Prostate gland (tissue), 2 donors: ENCODE data around the gene IRAG1. TPM values are rescaled to one million over a fixed set of nuclear protein-coding genes. Genes with fewer than 3 reads are reported as not detected.

Source experiments
- DNase-seq: peaks from one replicate; pipeline ENCODE4 v3.0.0-alpha.2; 2019; ENCODE audit warnings: low spot score
- H3K27ac ChIP-seq, 2 donors: fragments of 200-600 bp; sonication (generic); 2 replicates each; pipeline ENCODE4 v1.5.1; 2017 to 2019
- H3K27me3 ChIP-seq: fragments of 200-600 bp; sonication (generic); replicated peaks from 2 replicates; pipeline ENCODE4 v1.5.1; 2019; ENCODE audit not compliant: insufficient read depth
- H3K36me3 ChIP-seq, 2 donors: fragments of 200-600 bp; sonication (generic); 1 replicate in 1 of 2; 2 replicates in 1 of 2; pipeline versions ENCODE4 v1.5.1 to v1.8.1; 2017 to 2019
- H3K4me1 ChIP-seq: fragments of 200-600 bp; sonication (generic); replicated peaks from 2 replicates; pipeline ENCODE4 v1.5.1; 2019
- H3K4me3 ChIP-seq, 2 donors: fragments of 200-600 bp; sonication (generic); 2 replicates each; pipeline ENCODE4 v1.5.1; 2017 to 2019
- H3K9me3 ChIP-seq: fragments of 200-600 bp; sonication (generic); 2 replicates; pipeline ENCODE4 v1.5.1; 2017
- POLR2A ChIP-seq: fragments of 450-650 bp; IDR thresholded peaks from one replicate; pipeline ENCODE4 v1.6.1; 2016; ENCODE audit warnings: antibody characterized with exemption, mild to moderate bottlenecking
- POLR2AphosphoS5 ChIP-seq: sonication (generic); formaldehyde crosslinking; IDR thresholded peaks from one replicate; pipeline ENCODE4 v1.6.1; 2017; ENCODE audit warnings: antibody characterized with exemption
- WGBS: methylation state at CpG from one replicate; pipeline ENCODE4 v1.1.5; 2018; 5-methylcytosine and 5-hydroxymethylcytosine counted together
- intact Hi-C: fragments of 100-400 bp; cut with DNase I; formaldehyde crosslinking; loops from one replicate; pipeline ENCODE4 v1.14.2; 2022
- total RNA-seq, 2 donors: library from RNA; depleted of rRNA; stranded (reverse); fragments of >200 nt; gene quantifications; one replicate each; pipeline ENCODE4 v1.1.0, GENCODE V29; 2016
- TF ChIP-seq, protein P1 (sequence below), 4 experiments: fragments of 200-600 bp in 2 of 4; fragments of 450-650 bp in 2 of 4; sonication (generic) in 2 of 4; IDR thresholded peaks; 1 replicate in 3 of 4; 2 replicates in 1 of 4; pipeline ENCODE4 v1.5.1; 2016 to 2019; ENCODE audit warnings: antibody characterized with exemption in 4 of 4, mild to moderate bottlenecking in 2 of 4, moderate library complexity in 2 of 4

Gene IRAG1
- total RNA-seq, 2 donors from 2014 or later = 14.7 to 43.6 TPM

DNA sequence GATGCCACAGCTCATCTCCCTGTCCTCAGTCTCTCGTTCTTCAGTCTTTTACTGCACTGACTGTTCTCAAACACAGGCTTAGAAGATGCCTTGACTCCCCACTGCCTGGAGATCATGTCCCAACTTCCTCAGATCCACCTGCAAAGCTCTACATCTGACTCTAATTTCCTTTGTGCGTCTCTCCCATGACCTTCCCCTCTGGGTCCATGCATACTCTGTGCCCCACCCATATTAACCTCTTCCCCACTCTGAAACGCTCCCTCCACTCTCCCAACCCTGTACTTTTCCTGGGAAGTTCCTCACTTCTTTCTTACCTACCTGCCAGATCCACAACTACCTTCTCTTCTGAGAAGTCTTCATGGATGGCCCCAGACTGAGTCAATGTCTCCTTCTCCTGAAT lies 16.6 kb downstream of the IRAG1 start:
- H3K36me3 ChIP-seq = no peaks in the 10 kb centered on the region
- intact Hi-C loops = no loop called here
- no peaks in the 10 kb centered on the region for H3K27me3 ChIP-seq
- no peak for DNase-seq
- no peak overlapping the region for H3K27ac ChIP-seq
- WGBS = 71% methylated on average over 3 of the region's 3 CpGs
- no peak overlapping the region for H3K4me3 ChIP-seq
- no peaks in the 10 kb centered on the region for H3K9me3 ChIP-seq
- no peaks in the 10 kb centered on the region for H3K4me1 ChIP-seq
- TF ChIP-seq POLR2A = no peak
- no peak for TF ChIP-seq POLR2AphosphoS5
- TF ChIP-seq, protein P1, sequence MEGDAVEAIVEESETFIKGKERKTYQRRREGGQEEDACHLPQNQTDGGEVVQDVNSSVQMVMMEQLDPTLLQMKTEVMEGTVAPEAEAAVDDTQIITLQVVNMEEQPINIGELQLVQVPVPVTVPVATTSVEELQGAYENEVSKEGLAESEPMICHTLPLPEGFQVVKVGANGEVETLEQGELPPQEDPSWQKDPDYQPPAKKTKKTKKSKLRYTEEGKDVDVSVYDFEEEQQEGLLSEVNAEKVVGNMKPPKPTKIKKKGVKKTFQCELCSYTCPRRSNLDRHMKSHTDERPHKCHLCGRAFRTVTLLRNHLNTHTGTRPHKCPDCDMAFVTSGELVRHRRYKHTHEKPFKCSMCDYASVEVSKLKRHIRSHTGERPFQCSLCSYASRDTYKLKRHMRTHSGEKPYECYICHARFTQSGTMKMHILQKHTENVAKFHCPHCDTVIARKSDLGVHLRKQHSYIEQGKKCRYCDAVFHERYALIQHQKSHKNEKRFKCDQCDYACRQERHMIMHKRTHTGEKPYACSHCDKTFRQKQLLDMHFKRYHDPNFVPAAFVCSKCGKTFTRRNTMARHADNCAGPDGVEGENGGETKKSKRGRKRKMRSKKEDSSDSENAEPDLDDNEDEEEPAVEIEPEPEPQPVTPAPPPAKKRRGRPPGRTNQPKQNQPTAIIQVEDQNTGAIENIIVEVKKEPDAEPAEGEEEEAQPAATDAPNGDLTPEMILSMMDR (IDR thresholded peaks at IDR 0.05) = no peak

DNA sequence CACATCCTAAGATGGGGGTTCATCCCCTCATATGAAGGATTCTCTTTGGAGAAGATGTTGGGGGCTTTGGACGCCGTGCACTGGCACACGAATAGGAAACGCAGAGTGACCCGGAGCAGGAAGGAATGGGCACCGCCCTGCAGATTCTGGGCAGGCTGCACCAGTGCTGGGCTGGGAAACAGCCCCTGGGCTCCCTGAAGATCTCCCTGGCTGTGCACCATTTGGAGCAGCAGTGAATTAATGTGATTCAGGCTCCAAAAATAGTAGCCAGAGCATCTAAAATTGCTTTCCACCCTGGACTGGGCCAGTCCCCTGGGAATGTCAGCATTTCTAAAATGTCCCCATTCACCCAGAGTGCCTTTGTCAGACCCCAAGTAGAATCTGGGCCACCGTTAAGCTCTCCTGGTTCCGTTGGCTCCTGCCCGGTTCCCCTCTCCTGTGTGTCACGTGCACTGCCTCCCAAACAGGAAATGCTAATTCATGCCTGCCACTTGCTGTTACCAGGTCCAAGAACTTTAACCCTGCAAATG lies 18.6 kb downstream of the IRAG1 start:
- no peaks in the 10 kb centered on the region for H3K9me3 ChIP-seq
- TF ChIP-seq, protein P1 (IDR thresholded peaks at IDR 0.05) = no peak
- TF ChIP-seq POLR2A = no peak
- no peak for TF ChIP-seq POLR2AphosphoS5
- 54% methylated on average over 10 of the region's 10 CpGs for WGBS
- H3K27ac ChIP-seq = peak overlapping the region; percentile 49 to 52
- intact Hi-C loops = no loop called here
- peaks cover 3% of the 10 kb centered on the region for H3K4me1 ChIP-seq
- no peak for DNase-seq
- no peaks in the 10 kb centered on the region for H3K27me3 ChIP-seq
- H3K4me3 ChIP-seq = no peak overlapping the region
- H3K36me3 ChIP-seq = no peaks in the 10 kb centered on the region

DNA sequence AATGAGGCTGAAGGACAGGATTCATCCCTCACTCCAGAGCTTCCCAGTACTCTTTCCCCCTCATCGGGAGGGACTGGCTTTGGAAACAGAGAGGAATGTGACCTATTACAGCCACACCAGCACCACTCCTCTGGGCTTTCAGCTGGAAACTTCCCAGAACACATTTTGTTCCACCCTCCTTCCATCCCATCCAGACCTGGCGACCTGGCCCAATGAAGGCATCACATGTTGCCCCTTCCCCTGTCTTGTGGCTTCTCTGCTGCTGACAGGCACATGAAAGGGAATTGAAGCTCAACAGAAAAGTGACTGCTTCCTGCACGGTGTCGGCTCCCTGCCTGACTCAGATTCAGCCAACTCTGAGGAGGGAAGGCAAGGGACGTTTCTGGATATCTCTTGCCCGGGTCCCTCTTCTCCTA lies 19.1 kb downstream of the IRAG1 start:
- Histone ChIP-seq H3K27me3 (no peaks in the 10 kb centered on the region), H3K4me3 (no peak overlapping the region), H3K4me1 (peaks cover 3% of the 10 kb centered on the region), H3K9me3 (no peaks in the 10 kb centered on the region), H3K36me3 (no peaks in the 10 kb centered on the region), H3K27ac (peak overlapping the region; percentile 49 to 52)
- WGBS = 22% methylated on average over 6 of the region's 6 CpGs
- no peak for TF ChIP-seq POLR2AphosphoS5
- no peak for TF ChIP-seq POLR2A
- TF ChIP-seq, protein P1 (IDR thresholded peaks at IDR 0.05) = no peak
- intact Hi-C loops = no loop called here
- DNase-seq = no peak

DNA sequence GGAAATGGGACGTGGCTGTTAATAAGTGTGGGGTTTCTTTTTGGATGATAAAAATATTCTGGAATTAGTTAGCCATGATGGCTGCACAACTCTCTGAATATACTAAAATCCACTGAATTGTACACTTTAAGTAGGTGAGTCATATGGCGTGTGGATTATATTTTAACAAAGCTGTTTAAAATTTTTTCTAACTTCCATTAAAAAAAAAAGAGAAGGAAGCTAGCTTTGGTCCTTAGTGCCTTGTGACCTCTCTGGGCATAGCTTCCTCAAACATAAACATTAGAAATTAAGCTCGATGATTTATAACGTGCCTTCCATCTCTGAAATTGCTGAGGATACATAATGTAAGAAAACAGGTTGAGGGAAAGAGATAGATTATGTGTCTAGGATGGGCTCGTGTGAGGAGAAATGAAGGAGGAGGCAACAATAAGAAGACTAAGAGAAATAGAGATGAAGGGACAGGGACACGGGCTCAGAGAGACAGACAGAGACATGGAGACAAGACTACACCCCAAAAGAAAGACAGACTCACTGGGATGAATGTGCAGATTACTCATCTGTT lies 20.0 kb downstream of the IRAG1 start:
- Histone ChIP-seq H3K4me1 (peaks cover 3% of the 10 kb centered on the region), H3K36me3 (no peaks in the 10 kb centered on the region), H3K4me3 (no peak overlapping the region), H3K9me3 (no peaks in the 10 kb centered on the region), H3K27ac (peak overlapping the region in 1 of 2 donors; percentile 52), H3K27me3 (no peaks in the 10 kb centered on the region)
- 58% methylated on average over 6 of the region's 6 CpGs for WGBS
- intact Hi-C loops = no loop called here
- TF ChIP-seq, protein P1 (IDR thresholded peaks at IDR 0.05) = no peak
- TF ChIP-seq POLR2AphosphoS5 = no peak
- no peak for TF ChIP-seq POLR2A
- DNase-seq = no peak

DNA sequence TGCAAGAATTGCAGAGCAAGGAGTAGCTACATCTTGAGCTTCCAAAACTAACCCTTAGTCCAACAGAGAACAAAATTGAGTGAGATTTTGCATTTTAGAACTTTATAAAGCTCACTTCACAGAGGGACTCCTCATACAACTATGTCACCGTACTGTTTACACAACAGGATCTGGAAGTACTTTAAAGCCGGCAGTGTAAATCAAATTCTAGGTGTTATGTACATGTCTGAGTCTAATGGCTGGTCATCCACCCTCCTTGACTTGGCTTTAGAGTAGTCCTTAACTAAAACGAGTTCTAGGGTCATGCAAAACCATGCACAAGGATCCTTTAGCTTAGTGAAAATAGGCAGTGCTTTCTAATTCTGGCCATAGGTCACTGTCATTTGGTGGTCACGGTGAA lies 23.5 kb downstream of the IRAG1 start:
- no peaks in the 10 kb centered on the region for H3K27me3 ChIP-seq
- H3K9me3 ChIP-seq = no peaks in the 10 kb centered on the region
- DNase-seq = no peak
- intact Hi-C loops = no loop called here
- 29% methylated on average over 4 of the region's 4 CpGs for WGBS
- H3K27ac ChIP-seq = peak overlapping the region; percentile 29 to 41
- peaks cover 3% of the 10 kb centered on the region for H3K4me1 ChIP-seq
- H3K36me3 ChIP-seq = no peaks in the 10 kb centered on the region
- TF ChIP-seq POLR2A (no peak), POLR2AphosphoS5 (no peak)
- H3K4me3 ChIP-seq = no peak overlapping the region
